GM12878 (cell line): ENCODE data around the gene RBPJ. TPM values are rescaled to one million over a fixed set of nuclear protein-coding genes. Genes with fewer than 3 reads are reported as not detected.

Source experiments
- ATAC-seq: fragments of 200-7000 bp; cut with Tn5 transposase; 3 replicates; pipeline ENCODE4 v1.9.1; 2020; ENCODE audit warnings: mild to moderate bottlenecking, moderate library complexity
- BruUV-seq: library from RNA; stranded (reverse); fragments of 400-500 nt; replicated peaks from 2 replicates; lab custom pipeline; 2021; lab: Mats Ljungman, UMichigan
- CTCF ChIA-PET: fragments of 300-600 bp; sonication (Branson Sonifier 250); formaldehyde crosslinking; extraction: SDS; loops from one replicate; lab custom pipeline; 2021; ENCODE audit warnings: inconsistent platforms; lab: Yijun Ruan, JAX
- POLR2A ChIA-PET: fragments of 350-600 bp; formaldehyde crosslinking; extraction: SDS; loops from one replicate; lab custom pipeline; 2021; ENCODE audit warnings: inconsistent platforms; lab: Charles Lee
- RAD21 ChIA-PET: fragments of 300-600 bp; sonication (Branson Sonifier 250); formaldehyde crosslinking; loops from one replicate; lab custom pipeline; 2023; ENCODE audit warnings: antibody characterized with exemption; ENCODE audit not compliant: unreplicated experiment; lab: Charles Lee
- SMC1A ChIA-PET: fragments of 300-600 bp; sonication (Branson Sonifier 250); formaldehyde crosslinking; loops from one replicate; lab custom pipeline; 2023; ENCODE audit not compliant: unreplicated experiment, uncharacterized antibody; lab: Charles Lee
- DNase-seq: peaks from one replicate; pipeline ENCODE4 v3.0.0-alpha.2; 2011; ENCODE audit warnings: low read depth, low spot score
- FAIRE-seq: peaks from 3 replicates; lab custom pipeline; 2011; peaks lifted over from hg19 to GRCh38; lab: Jason Lieb, UNC
- H2AFZ ChIP-seq: 2 replicates; pipeline ENCODE4 v1.6.0; 2011; ENCODE audit warnings: low read depth, low read length, control low read depth; ENCODE audit not compliant: control insufficient read depth
- H3K27ac ChIP-seq: 2 replicates; pipeline ENCODE4 v1.5.1; 2011; ENCODE audit warnings: control low read depth; ENCODE audit not compliant: control insufficient read depth, insufficient read depth
- H3K27me3 ChIP-seq, 2 experiments: replicated peaks in 1 of 2; 2 replicates each; pipeline versions ENCODE4 v1.6.0 to v1.6.1; 2011; ENCODE audit warnings: low read length in 1 of 2; ENCODE audit not compliant: control insufficient read depth in 2 of 2, insufficient read depth in 2 of 2
- H3K36me3 ChIP-seq, 2 experiments: 2 replicates each; pipeline ENCODE4 v1.5.1; 2011; ENCODE audit warnings: low read length in 1 of 2; ENCODE audit not compliant: control insufficient read depth in 2 of 2, insufficient read depth in 2 of 2
- H3K4me1 ChIP-seq: 2 replicates; pipeline ENCODE4 v1.6.1; 2011; ENCODE audit warnings: mild to moderate bottlenecking, low read length, moderate library complexity, mixed read lengths; ENCODE audit not compliant: control insufficient read depth, insufficient read depth
- H3K4me2 ChIP-seq: 2 replicates; pipeline ENCODE4 v1.6.0; 2011; ENCODE audit warnings: control low read depth; ENCODE audit not compliant: control insufficient read depth, insufficient read depth
- H3K4me3 ChIP-seq: fragments of 200-600 bp; sonication (generic); 2 replicates; pipeline ENCODE4 v1.5.1; 2016
- H3K79me2 ChIP-seq: 2 replicates; pipeline ENCODE4 v1.6.0; 2011; ENCODE audit warnings: low read length; ENCODE audit not compliant: control insufficient read depth, insufficient read depth
- H3K9ac ChIP-seq: 2 replicates; pipeline ENCODE4 v1.8.0; 2011; ENCODE audit warnings: low read length, control low read depth, mixed read lengths; ENCODE audit not compliant: control insufficient read depth, insufficient read depth
- H3K9me3 ChIP-seq: replicated peaks from 3 replicates; pipeline ENCODE4 v1.5.1; 2011; ENCODE audit warnings: mild to moderate bottlenecking, low read length; ENCODE audit not compliant: control insufficient read depth, insufficient read depth
- H4K20me1 ChIP-seq: 2 replicates; pipeline ENCODE4 v1.6.0; 2011; ENCODE audit not compliant: control insufficient read depth, insufficient read depth
- BACH1 ChIP-seq: fragments of 450-650 bp; IDR thresholded peaks from 2 replicates; pipeline ENCODE4 v1.6.1; 2017; ENCODE audit warnings: mild to moderate bottlenecking, borderline replicate concordance
- BCL11A ChIP-seq: IDR thresholded peaks from 2 replicates; pipeline ENCODE4 v1.6.1; 2011; ENCODE audit warnings: low read depth, low read length
- CHD1 ChIP-seq: IDR thresholded peaks from 2 replicates; pipeline ENCODE4 v1.6.1; 2012; ENCODE audit warnings: low read depth, low read length, improper control_type of control experiment
- CHD4 ChIP-seq: fragments of 200-600 bp; sonication (generic); IDR thresholded peaks from 2 replicates; pipeline ENCODE4 v1.6.1; 2016; ENCODE audit warnings: mild to moderate bottlenecking
- FOS ChIP-seq: IDR thresholded peaks from 3 replicates; pipeline ENCODE4 v1.6.1; 2011; ENCODE audit warnings: borderline replicate concordance; ENCODE audit not compliant: insufficient read length; ENCODE audit errors: extremely low read depth
- HDAC6 ChIP-seq: fragments of 200-600 bp; sonication (generic); IDR thresholded peaks from one replicate; pipeline ENCODE4 v1.8.0; 2017; ENCODE audit warnings: antibody characterized with exemption; ENCODE audit not compliant: unreplicated experiment
- KLF5 ChIP-seq: fragments of 450-650 bp; IDR thresholded peaks from 2 replicates; pipeline ENCODE4 v1.6.1; 2014; ENCODE audit warnings: mild to moderate bottlenecking; ENCODE audit not compliant: partially characterized antibody
- PAX8 ChIP-seq: fragments of 450-650 bp; IDR thresholded peaks from 2 replicates; pipeline ENCODE4 v1.6.1; 2017; ENCODE audit warnings: mild to moderate bottlenecking, moderate library complexity
- POLR2AphosphoS2 ChIP-seq: IDR thresholded peaks from 2 replicates; pipeline ENCODE4 v1.6.1; 2011; ENCODE audit warnings: low read depth, mild to moderate bottlenecking, low read length, improper control_type of control experiment, moderate library complexity
- POLR2AphosphoS5 ChIP-seq: IDR thresholded peaks from 2 replicates; pipeline ENCODE4 v1.6.1; 2011; ENCODE audit warnings: mild to moderate bottlenecking, low read length, inconsistent platforms
- SIN3A ChIP-seq: IDR thresholded peaks from 2 replicates; pipeline ENCODE4 v1.6.1; 2012; ENCODE audit warnings: low read depth, low read length, improper control_type of control experiment
- SMAD1 ChIP-seq: fragments of 450-650 bp; IDR thresholded peaks from 2 replicates; pipeline ENCODE4 v1.6.1; 2018; ENCODE audit warnings: mild to moderate bottlenecking, low read depth; ENCODE audit not compliant: partially characterized antibody
- SMARCA5 ChIP-seq: fragments of 450-650 bp; IDR thresholded peaks from 2 replicates; pipeline ENCODE4 v1.6.1; 2017; ENCODE audit warnings: mild to moderate bottlenecking
- TAF1 ChIP-seq: IDR thresholded peaks from 2 replicates; pipeline ENCODE4 v1.6.1; 2011; ENCODE audit warnings: mild to moderate bottlenecking, low read depth, low read length, borderline replicate concordance
- YY1 ChIP-seq: IDR thresholded peaks from 2 replicates; pipeline ENCODE4 v1.6.1; 2011; ENCODE audit warnings: low read depth, mild to moderate bottlenecking, low read length
- whole genome bisulfite sequencing: methylation state at CpG from one replicate; pipeline ENCODE4 v1.1.6; 2016; ENCODE audit warnings: low lambda C conversion rate; ENCODE audit not compliant: insufficient replicate concordance, insufficient coverage; ENCODE audit errors: missing lambda C conversion rate; 5-methylcytosine and 5-hydroxymethylcytosine counted together
- in situ Hi-C: fragments of 300-500 bp; cut with MboI; formaldehyde crosslinking; loops from 9 replicates; pipeline ENCODE4 v1.14.3; 2018; ENCODE audit warnings: mixed read lengths
- intact Hi-C: fragments of 100-400 bp; cut with micrococcal nuclease; formaldehyde crosslinking; loops from one replicate; pipeline ENCODE4 v1.14.2; 2022; ENCODE audit not compliant: unreplicated experiment
- polyA plus RNA-seq, 11 experiments: library from polyadenylated mRNA; depleted of rRNA in 4 of 11; unstranded in 6 of 11; stranded (reverse) in 5 of 11; fragments of >200 nt; fragmentation: Nextera tagmentation in 4 of 11; fragmentation: Illumina TruSeq in 1 of 11; extraction: Ambion mirVana in 4 of 11; extraction: Trizol in 1 of 11; gene quantifications; 1 replicate in 1 of 11; 2 replicates in 10 of 11; pipeline versions ENCODE4 v1.2.1 to v1.2.3, GENCODE V29; 2011 to 2016; ENCODE audit warnings: inconsistent platforms in 2 of 11, missing spikeins in 2 of 11, low read depth in 1 of 11
- total RNA-seq, 4 experiments: library from RNA; depleted of rRNA in 3 of 4; stranded (reverse); fragments of >200 nt in 3 of 4; fragmentation: Illumina TruSeq in 1 of 4; extraction: Trizol in 1 of 4; gene quantifications; 2 replicates each; pipeline versions ENCODE4 v1.2.1 to v1.2.3, GENCODE V29; 2013 to 2021

RBPJ gene
- total and polyA plus RNA-seq, 10 of the 15 experiments (the other 5 are each of a cell fraction or from before 2014, with no cell fraction given) = 24.5 to 87.6 (median 41.6) TPM

- no peak overlapping the region for H3K4me3 ChIP-seq
- intact Hi-C loops (no loop called here), in situ Hi-C loops (no loop called here)
- no peaks in the 10 kb centered on the region for H3K27me3 ChIP-seq
- no TSS peak for BruUV-seq
- POLR2A ChIA-PET = no interaction called here
- H3K9ac ChIP-seq = no peak overlapping the region
- H4K20me1 ChIP-seq = no peaks in the 10 kb centered on the region
- H3K27ac ChIP-seq = no peak overlapping the region
- 82% methylated on average over 7 of the region's 7 CpGs for WGBS
- H3K36me3 ChIP-seq = no peaks in the 10 kb centered on the region; a peak in 1 of 4 replicates
- CTCF ChIA-PET = no interaction called here
- TF ChIP-seq POLR2AphosphoS2 (peak; percentile 23; the same call in 1 of the 2 replicates), HDAC6 (no peak), POLR2AphosphoS5 (0 out of 2 replicates have a peak, but pooled peaks have one; percentile 33)
- ATAC-seq = no peak
- no peaks in the 10 kb centered on the region for H3K9me3 ChIP-seq
- H2AFZ ChIP-seq = no peak overlapping the region
- no peak for DNase-seq
- no peaks in the 10 kb centered on the region for H3K79me2 ChIP-seq
- FAIRE-seq = no peak
- H3K4me1 ChIP-seq = no peaks in the 10 kb centered on the region
- SMC1A ChIA-PET = interaction anchor here (1.4 kb wide), 1 partner anchor 10 kb away, joined by 3 read pairs; no protein-coding TSS in a partner anchor
- H3K4me2 ChIP-seq = no peak overlapping the region
- RAD21 ChIA-PET = no interaction called here
Observed at GRCh38 chr4:26441102-26441501, 120.3 kb downstream of the RBPJ start.

- intact Hi-C loops = no loop called here
- SMC1A ChIA-PET = interaction anchor here (1.4 kb wide), 1 partner anchor 10 kb away, joined by 3 read pairs; no protein-coding TSS in a partner anchor
Observed at GRCh38 chr4:26441771-26442170, 121.0 kb downstream of the RBPJ start.

More at GRCh38 chr4:26441771-26442170, 121.0 kb downstream of the RBPJ start:
- H2AFZ ChIP-seq = no peak overlapping the region
- ChIA-PET CTCF (no interaction called here), POLR2A (no interaction called here), RAD21 (no interaction called here)
- H4K20me1 ChIP-seq = no peaks in the 10 kb centered on the region
- no peaks in the 10 kb centered on the region for H3K27me3 ChIP-seq
- H3K27ac ChIP-seq = no peak overlapping the region
- H3K4me3 ChIP-seq = no peak overlapping the region
- H3K4me2 ChIP-seq = no peak overlapping the region
- DNase-seq = no peak
- in situ Hi-C loops = no loop called here
- H3K79me2 ChIP-seq = no peaks in the 10 kb centered on the region
- TF ChIP-seq CHD1 (no peak), SMAD1 (no peak), PAX8 (no peak), BACH1 (no peak), KLF5 (no peak), SMARCA5 (no peak), FOS (no peak), CHD4 (no peak), SIN3A (no peak), TAF1 (no peak), YY1 (no peak), BCL11A (no peak)
- no peak overlapping the region for H3K9ac ChIP-seq
- FAIRE-seq = no peak
- no peaks in the 10 kb centered on the region; a peak in 1 of 4 replicates for H3K36me3 ChIP-seq
- no peaks in the 10 kb centered on the region for H3K9me3 ChIP-seq
- BruUV-seq = no TSS peak
- 100% methylated on average over 5 of the region's 5 CpGs for WGBS
- H3K4me1 ChIP-seq = no peaks in the 10 kb centered on the region
- ATAC-seq = no peak
